MG63 (cell line): ENCODE data around the gene MIDN. TPM values are rescaled to one million over a fixed set of nuclear protein-coding genes. Genes with fewer than 3 reads are reported as not detected.
A peak's percentile ranks its signal among the peaks of the same experiment; 100 is the strongest.

Source experiments
- DNase-seq: peaks from one replicate; pipeline ENCODE4 v3.0.0-alpha.2; 2020
- H3K27me3 ChIP-seq: fragments of 250-450 bp; sonication (Bioruptor Pico); 2 replicates; pipeline ENCODE4 v1.5.1; 2020; ENCODE audit warnings: mild to moderate bottlenecking, moderate library complexity
- H3K36me3 ChIP-seq: fragments of 250-450 bp; sonication (Bioruptor Pico); 2 replicates; pipeline ENCODE4 v1.5.1; 2020; ENCODE audit warnings: mild to moderate bottlenecking, moderate library complexity
- H3K4me3 ChIP-seq: fragments of 250-450 bp; sonication (Bioruptor Pico); 2 replicates; pipeline ENCODE4 v1.5.1; 2020; ENCODE audit warnings: mild to moderate bottlenecking, moderate library complexity
- H3K9me3 ChIP-seq: fragments of 250-450 bp; sonication (Bioruptor Pico); 2 replicates; pipeline ENCODE4 v1.5.1; 2020; ENCODE audit warnings: mild to moderate bottlenecking, moderate library complexity
- total RNA-seq: library from RNA; depleted of rRNA; stranded (reverse); fragments of >200 nt; shearing (Covaris generic); gene quantifications from 2 replicates; pipeline ENCODE4 v1.2.3, GENCODE V29; 2014; ENCODE audit warnings: low replicate concordance

The MIDN gene
- total RNA-seq, 1 experiment from 2014 or later, result 5.7 TPM

DNA sequence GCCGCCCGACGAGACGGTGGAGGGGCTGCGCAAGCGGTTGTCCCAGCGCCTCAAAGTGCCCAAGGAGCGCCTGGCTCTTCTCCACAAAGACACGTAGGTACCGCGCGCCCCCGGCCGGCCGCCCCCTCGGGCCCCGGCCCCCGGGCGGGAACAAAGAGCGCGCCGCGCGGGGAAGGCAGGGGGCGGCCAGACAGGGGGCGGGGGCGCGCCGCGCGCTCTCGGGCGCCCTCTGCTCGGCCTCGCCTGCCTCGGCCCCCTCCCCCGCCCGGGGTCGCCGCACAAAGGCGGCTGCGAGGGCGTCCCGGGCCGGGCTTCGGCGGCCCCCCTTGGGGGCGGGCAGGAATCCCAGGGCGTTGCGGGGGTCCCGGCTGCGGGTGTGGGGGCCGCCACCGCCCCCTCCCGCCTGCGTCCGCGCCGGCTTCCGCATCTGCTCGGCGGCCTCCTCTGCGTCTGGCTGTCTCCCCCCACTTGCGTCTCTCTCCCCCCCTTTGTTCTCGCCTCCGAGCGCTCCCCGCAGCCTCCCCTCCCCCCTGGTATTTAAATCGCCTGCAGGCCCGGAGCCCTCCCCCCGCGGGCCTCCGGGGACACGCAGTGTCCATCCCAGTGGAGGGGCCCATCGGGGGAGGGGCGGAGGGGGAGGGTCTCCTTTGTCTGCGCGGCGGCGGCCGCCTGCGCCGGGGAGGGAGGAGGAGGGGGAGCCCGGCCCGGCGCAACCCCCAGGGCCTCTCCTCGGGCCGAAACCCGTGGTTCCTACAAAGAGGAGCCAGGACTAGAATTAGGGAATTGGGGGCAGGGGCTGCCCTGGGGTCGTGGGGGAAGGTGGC, 2.3 kb downstream of the MIDN start:
- Histone ChIP-seq H3K9me3 (no peaks in the 10 kb centered on the region), H3K27me3 (no peaks in the 10 kb centered on the region), H3K4me3 (peak overlapping the region; percentile 69), H3K36me3 (peaks cover 37% of the 10 kb centered on the region)
- DNase-seq, result peak; percentile 51

- DNase-seq, result peak; percentile 53
- no peaks in the 10 kb centered on the region for H3K27me3 ChIP-seq
- H3K4me3 ChIP-seq, result peak overlapping the region; percentile 69
- H3K9me3 ChIP-seq, result no peaks in the 10 kb centered on the region
- H3K36me3 ChIP-seq, result peaks cover 46% of the 10 kb centered on the region
These were observed 3.2 kb downstream of the MIDN start for GRCh38 chr19:1251330-1252220.

- DNase-seq, result peak; percentile 93
- peak overlapping the region; percentile 69 for H3K4me3 ChIP-seq
- no peaks in the 10 kb centered on the region for H3K9me3 ChIP-seq
- peaks cover 50% of the 10 kb centered on the region for H3K36me3 ChIP-seq
- no peaks in the 10 kb centered on the region for H3K27me3 ChIP-seq
These were observed 3.9 kb downstream of the MIDN start for GRCh38 chr19:1252221-1252820.

DNA sequence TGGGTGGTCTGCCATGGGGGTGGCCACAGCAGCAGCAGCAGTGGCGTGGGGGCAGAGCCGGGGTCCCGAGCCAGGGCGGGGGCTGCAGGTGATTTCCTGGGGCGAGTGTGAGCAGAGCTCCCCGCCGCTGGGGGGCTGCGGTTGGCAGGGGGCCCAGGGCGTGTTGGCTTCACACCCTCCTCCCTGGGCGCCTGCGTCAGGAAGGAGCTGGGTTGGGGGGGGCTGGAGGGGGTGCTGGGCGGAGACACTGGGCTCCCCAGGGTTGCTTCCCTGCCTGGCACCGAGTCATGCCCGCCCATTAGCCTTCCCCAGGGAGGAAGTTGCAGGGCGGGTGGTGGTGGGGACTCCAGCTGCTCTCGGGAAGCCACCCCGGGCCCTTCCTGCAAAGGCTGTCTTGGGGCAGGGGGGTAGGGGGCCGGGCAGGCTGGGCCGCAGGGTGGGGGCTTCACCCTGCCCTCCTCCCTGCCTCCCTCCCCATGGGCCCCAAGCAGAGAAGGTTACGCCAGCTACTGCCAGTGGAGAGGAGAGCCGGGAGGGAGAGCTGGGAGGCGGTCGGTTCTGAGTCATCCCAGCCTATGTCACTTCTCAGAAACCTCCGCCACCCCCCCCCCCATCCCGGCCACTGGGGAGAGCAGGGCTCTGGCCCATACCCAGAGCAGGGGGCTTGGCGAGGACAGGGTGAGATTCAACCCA, 4.6 kb downstream of the MIDN start:
- Histone ChIP-seq H3K9me3 (no peaks in the 10 kb centered on the region), H3K4me3 (peak overlapping the region; percentile 69), H3K27me3 (no peaks in the 10 kb centered on the region), H3K36me3 (peaks cover 55% of the 10 kb centered on the region)
- DNase-seq, result peak; percentile 94

DNA sequence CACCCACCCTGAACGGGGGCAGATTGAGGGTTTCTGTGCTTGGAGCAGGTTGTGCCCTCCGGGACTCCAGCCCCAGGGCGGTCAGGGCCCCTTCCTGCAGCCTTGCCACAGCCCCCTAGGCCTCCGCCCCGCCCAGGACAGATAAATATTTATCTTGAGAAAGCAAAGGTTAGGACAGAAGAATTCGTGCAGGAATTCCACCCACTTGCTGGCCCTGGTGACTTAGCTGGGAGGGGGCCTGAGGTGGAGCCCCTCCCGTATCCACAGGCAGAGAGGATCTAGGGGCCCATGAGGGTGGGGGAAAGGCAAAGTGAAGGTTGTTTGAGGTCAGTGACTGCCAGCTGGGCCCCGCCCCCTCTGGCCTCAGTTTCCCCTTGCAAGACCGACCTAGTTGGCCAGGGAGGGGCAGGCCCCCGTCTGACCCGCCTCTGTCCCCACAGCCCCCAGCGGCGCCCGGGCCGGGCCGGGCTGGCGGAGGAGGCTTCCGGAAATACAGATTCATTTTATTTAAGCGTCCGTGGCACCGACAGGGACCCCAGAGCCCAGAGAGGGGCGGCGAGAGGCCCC, 5.2 kb downstream of the MIDN start:
- no peak for DNase-seq
- Histone ChIP-seq H3K9me3 (no peaks in the 10 kb centered on the region), H3K4me3 (peak overlapping the region; percentile 69), H3K36me3 (peaks cover 58% of the 10 kb centered on the region), H3K27me3 (no peaks in the 10 kb centered on the region)

GRCh38 chr19:1254081-1254527, 5.7 kb downstream of the MIDN start:
- peaks cover 58% of the 10 kb centered on the region for H3K36me3 ChIP-seq
- no peak for DNase-seq
- no peaks in the 10 kb centered on the region for H3K27me3 ChIP-seq
- H3K9me3 ChIP-seq, result no peaks in the 10 kb centered on the region
- no peak overlapping the region for H3K4me3 ChIP-seq

- no peak overlapping the region for H3K4me3 ChIP-seq
- no peaks in the 10 kb centered on the region for H3K9me3 ChIP-seq
- DNase-seq, result no peak
- H3K27me3 ChIP-seq, result no peaks in the 10 kb centered on the region
- peaks cover 58% of the 10 kb centered on the region for H3K36me3 ChIP-seq
These were observed 6.3 kb downstream of the MIDN start for GRCh38 chr19:1254530-1255185.

DNA sequence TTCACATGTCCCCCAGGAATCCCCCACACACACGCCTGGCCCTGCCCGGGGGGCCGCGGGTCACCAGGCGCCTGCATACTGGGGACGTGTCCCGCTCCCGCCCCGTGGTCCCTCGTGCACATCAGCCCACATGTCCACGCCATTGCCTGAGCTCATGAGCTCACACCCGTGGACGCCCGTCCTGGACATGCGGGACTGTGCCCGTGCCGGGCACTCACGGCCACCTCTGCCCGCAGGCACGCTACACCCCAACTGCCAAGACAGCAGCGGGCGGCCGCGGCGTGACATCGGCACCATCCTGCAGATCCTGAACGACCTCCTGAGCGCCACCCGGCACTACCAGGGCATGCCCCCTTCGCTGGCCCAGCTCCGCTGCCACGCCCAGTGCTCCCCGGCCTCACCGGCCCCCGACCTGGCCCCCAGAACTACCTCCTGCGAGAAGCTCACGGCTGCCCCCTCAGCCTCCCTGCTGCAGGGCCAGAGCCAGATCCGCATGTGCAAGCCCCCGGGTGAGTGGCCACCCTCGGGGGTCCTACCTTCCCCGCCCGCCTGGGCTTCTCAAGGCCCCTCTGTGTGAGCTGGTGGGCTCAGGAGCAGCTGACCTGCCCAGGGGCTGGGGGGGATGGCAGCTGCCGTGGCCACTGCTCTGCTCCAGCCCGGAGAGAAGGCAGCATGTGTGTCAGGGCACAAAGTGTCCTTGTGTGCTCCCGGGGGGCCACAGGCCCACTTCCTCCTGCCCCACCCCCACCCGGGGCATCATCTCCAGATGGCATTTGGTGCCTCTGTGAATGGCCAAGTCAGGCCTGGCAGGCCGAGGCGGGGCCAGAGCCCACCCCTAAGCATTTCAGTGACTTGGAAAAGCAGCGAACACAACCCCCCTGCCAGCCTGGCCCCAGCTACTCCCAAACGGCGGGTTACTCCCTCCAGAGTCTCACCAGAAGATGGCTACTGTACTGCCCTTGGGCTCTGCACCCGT, 7.1 kb downstream of the MIDN start:
- H3K36me3 ChIP-seq, result peaks cover 54% of the 10 kb centered on the region
- no peaks in the 10 kb centered on the region for H3K27me3 ChIP-seq
- no peak overlapping the region for H3K4me3 ChIP-seq
- DNase-seq, result no peak
- H3K9me3 ChIP-seq, result no peaks in the 10 kb centered on the region

DNA sequence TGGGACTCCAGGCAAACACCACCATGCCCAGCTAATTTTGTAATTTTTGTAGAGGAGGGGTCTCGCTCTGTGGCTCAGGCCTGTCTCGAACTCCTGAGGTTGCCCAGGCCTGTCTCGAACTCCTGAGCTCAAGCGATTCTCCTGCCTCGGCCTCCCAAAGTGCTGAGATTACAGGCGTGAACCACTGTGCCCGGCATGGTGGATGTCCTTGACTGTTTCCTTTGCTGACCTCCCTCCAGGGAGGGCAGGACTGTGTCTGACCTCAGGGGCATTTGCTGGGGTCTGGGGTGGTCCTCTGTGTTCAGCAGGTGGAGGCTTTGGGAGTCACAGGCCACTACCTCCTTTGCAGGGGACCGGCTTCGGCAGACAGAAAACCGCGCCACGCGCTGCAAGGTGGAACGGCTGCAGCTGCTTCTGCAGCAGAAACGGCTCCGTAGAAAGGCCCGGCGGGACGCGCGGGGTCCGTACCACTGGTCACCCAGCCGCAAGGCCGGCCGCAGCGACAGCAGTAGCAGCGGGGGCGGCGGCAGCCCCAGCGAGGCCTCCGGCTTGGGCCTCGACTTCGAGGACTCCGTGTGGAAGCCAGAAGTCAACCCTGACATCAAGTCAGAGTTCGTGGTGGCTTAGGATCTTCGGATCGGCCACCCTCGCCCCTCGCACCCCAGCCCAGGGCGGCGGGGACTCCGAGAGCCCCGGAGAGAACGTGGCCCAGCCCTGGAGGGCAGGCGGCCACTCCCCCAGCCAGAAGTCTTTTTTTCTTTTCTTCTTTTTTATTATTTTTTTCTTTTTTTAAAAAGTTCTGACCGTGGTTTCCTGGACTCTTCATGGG, 8.5 kb downstream of the MIDN start:
- Histone ChIP-seq H3K4me3 (no peak overlapping the region), H3K36me3 (peaks cover 41% of the 10 kb centered on the region), H3K27me3 (no peaks in the 10 kb centered on the region), H3K9me3 (no peaks in the 10 kb centered on the region)
- DNase-seq, result no peak

- Histone ChIP-seq H3K4me3 (no peak overlapping the region), H3K9me3 (no peaks in the 10 kb centered on the region), H3K36me3 (peaks cover 41% of the 10 kb centered on the region), H3K27me3 (no peaks in the 10 kb centered on the region)
- DNase-seq, result no peak
These were observed 9.2 kb downstream of the MIDN start for GRCh38 chr19:1257475-1258162.

- Histone ChIP-seq H3K27me3 (no peaks in the 10 kb centered on the region), H3K36me3 (peaks cover 41% of the 10 kb centered on the region), H3K4me3 (no peak overlapping the region), H3K9me3 (no peaks in the 10 kb centered on the region)
- DNase-seq, result no peak
These were observed 9.7 kb downstream of the MIDN start for GRCh38 chr19:1258163-1258492.

DNA sequence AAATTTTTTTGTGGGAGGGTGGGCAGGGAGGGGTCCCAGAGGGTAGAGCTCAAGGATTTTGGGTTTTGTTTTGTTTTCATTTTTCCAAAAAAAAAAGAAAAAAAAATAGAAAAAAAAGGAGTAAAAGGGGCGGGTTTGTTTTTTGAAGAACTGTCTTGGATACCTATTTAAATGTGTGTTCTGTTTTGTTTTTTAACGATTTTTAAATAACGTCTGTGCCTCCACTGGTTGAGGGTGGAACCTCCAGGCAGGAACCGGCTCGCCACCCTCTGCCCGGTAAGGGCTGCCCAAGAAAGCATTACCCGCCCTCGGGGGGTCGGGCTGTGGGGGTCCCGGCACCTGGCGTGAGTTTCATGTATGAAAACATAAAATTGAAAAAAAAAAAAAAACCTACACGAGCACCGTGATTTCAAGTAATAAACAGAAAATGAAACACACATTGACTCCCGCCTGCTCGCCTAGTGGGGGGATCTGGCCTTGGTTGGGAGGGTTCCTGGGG, 10.4 kb downstream of the MIDN start:
- Histone ChIP-seq H3K27me3 (no peaks in the 10 kb centered on the region), H3K36me3 (peaks cover 36% of the 10 kb centered on the region), H3K9me3 (no peaks in the 10 kb centered on the region), H3K4me3 (no peak overlapping the region)
- DNase-seq, result no peak

GRCh38 chr19:1259206-1259875, 11.0 kb downstream of the MIDN start:
- Histone ChIP-seq H3K4me3 (no peak overlapping the region), H3K9me3 (no peaks in the 10 kb centered on the region), H3K36me3 (peaks cover 34% of the 10 kb centered on the region), H3K27me3 (no peaks in the 10 kb centered on the region)
- peak; percentile 72 for DNase-seq
